ENCODE measurements around the gene NAA50.

The NAA50 gene

GRCh38 chr3:113684271-113684819 is 61.7 kb downstream of the NAA50 start:
- DNase-seq, result no peak

- DNase-seq, result no peak
These were observed 67.3 kb downstream of the NAA50 start for GRCh38 chr3:113678773-113679172.

GRCh38 chr3:113677737-113678136 is 68.3 kb downstream of the NAA50 start:
- no peak for DNase-seq

GRCh38 chr3:113676261-113676660 is 69.8 kb downstream of the NAA50 start:
- no peak for DNase-seq

- DNase-seq, result no peak
These were observed 72.5 kb downstream of the NAA50 start for GRCh38 chr3:113673593-113673992.

GRCh38 chr3:113668015-113668414 is 78.0 kb downstream of the NAA50 start:
- DNase-seq, result no peak

Measured in DMS 273 treated with DMSO at 0.1 percent for 48 hours (cell line).